ENCODE results near the gene SMARCA4.
A peak's percentile ranks its signal among the peaks of the same experiment; 100 is the strongest.

SMARCA4 gene

GRCh38 chr19:11014403-11014911 is 53.6 kb downstream of the SMARCA4 start:
- no peak for DNase-seq (ENCODE audit: low read depth)

GRCh38 chr19:11016631-11017030 is 55.8 kb downstream of the SMARCA4 start:
- no peak for DNase-seq (ENCODE audit: low read depth)

GRCh38 chr19:11017275-11018035 is 56.6 kb downstream of the SMARCA4 start:
- DNase-seq (ENCODE audit: low read depth): no peak

GRCh38 chr19:11018179-11018578 is 57.3 kb downstream of the SMARCA4 start:
- peak; percentile 11 for DNase-seq (ENCODE audit: low read depth)

- no peak for DNase-seq (ENCODE audit: low read depth)
Observed at GRCh38 chr19:11018763-11019162, 57.9 kb downstream of the SMARCA4 start.

GRCh38 chr19:11019262-11019661 is 58.4 kb downstream of the SMARCA4 start:
- no peak for DNase-seq (ENCODE audit: low read depth)

- no peak for DNase-seq (ENCODE audit: low read depth)
Observed at GRCh38 chr19:11019824-11020223, 59.0 kb downstream of the SMARCA4 start.

GRCh38 chr19:11020423-11020822 is 59.6 kb downstream of the SMARCA4 start:
- DNase-seq (ENCODE audit: low read depth): no peak

- no peak for DNase-seq (ENCODE audit: low read depth)
Observed at GRCh38 chr19:11020982-11021759, 60.3 kb downstream of the SMARCA4 start.

- no peak for DNase-seq (ENCODE audit: low read depth)
Observed at GRCh38 chr19:11021760-11022144, 60.9 kb downstream of the SMARCA4 start.

GRCh38 chr19:11023016-11023415 is 62.2 kb downstream of the SMARCA4 start:
- DNase-seq (ENCODE audit: low read depth): no peak

GRCh38 chr19:11023710-11024109 is 62.9 kb downstream of the SMARCA4 start:
- no peak for DNase-seq (ENCODE audit: low read depth)

GRCh38 chr19:11024259-11024658 is 63.4 kb downstream of the SMARCA4 start:
- DNase-seq (ENCODE audit: low read depth): no peak

- no peak for DNase-seq (ENCODE audit: low read depth)
Observed at GRCh38 chr19:11025006-11025405, 64.2 kb downstream of the SMARCA4 start.

GRCh38 chr19:11025445-11025844 is 64.6 kb downstream of the SMARCA4 start:
- DNase-seq (ENCODE audit: low read depth): no peak

GRCh38 chr19:11025997-11026396 is 65.2 kb downstream of the SMARCA4 start:
- no peak for DNase-seq (ENCODE audit: low read depth)

GRCh38 chr19:11027381-11027780 is 66.6 kb downstream of the SMARCA4 start:
- no peak for DNase-seq (ENCODE audit: low read depth)

GRCh38 chr19:11028146-11028545 is 67.3 kb downstream of the SMARCA4 start:
- no peak for DNase-seq (ENCODE audit: low read depth)

- no peak for DNase-seq (ENCODE audit: low read depth)
Observed at GRCh38 chr19:11031421-11032070, 70.7 kb downstream of the SMARCA4 start.

- no peak for DNase-seq (ENCODE audit: low read depth)
Observed at GRCh38 chr19:11033251-11033650, 72.4 kb downstream of the SMARCA4 start.

GRCh38 chr19:11033763-11034162 is 72.9 kb downstream of the SMARCA4 start:
- no peak for DNase-seq (ENCODE audit: low read depth)

GRCh38 chr19:11034449-11035213 is 73.8 kb downstream of the SMARCA4 start:
- no peak for DNase-seq (ENCODE audit: low read depth)
